Measurements from ENCODE around the gene SLC8A3. TPM values are rescaled to one million over a fixed set of nuclear protein-coding genes. Genes with fewer than 3 reads are reported as not detected.
"Not testable (repeated sequence)": the region's sequence is repeated elsewhere in the genome, so short reads cannot be mapped to it uniquely, and the experiment has no call there.

Gene SLC8A3
- total RNA-seq, 1 experiment from 2014 or later, result not detected

DNA sequence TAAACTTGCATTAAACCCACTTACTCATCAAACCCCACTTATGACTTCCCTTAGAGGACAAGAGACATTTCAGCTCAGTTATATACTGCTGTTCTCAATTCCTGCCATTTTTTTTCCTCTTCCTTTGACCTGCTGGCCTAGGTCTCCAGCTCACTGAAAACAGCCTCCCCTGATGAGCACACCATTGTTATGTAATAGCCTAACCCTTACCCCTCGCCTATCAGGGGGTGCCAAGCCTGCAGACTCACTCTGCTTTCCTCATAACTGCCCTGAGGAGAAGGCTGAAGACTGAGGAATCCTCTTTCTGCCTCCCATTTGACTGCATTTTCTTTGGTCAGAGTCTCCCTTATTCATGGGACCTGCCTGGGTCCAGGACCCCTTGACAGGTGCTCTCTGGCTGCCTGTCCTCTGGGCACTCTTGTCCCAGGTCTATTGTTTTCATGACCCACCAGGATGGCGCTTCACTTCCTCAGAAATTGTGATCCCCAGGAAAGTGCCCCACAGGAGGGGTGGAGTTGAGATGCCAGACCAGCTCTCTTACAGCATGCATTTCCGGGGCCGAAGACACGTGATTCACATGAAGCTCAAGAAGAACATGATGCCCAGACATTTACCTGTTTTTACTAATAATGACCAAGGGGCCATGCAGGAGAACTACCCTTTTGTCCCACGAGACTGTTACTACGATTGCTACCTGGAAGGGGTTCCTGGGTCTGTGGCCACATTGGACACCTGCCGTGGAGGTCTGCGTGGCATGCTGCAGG lies 41.3 kb upstream of the SLC8A3 start:
- H3K36me3 ChIP-seq (ENCODE audit: control insufficient read depth, insufficient read depth, low read length); H3K27me3 ChIP-seq (replicated peaks; ENCODE audit: control insufficient read depth, insufficient read depth, low read length); H3K4me1 ChIP-seq; POLR2A ChIA-PET; CTCF ChIA-PET; H3K4me3 Mint-ChIP-seq (ENCODE audit: unreplicated experiment); H3K36me3 Mint-ChIP-seq (ENCODE audit: insufficient read depth, unreplicated experiment); DNase-seq; H3K9me3 ChIP-seq; H3K4me3 ChIP-seq (ENCODE audit: low read depth, low read length); BruUV-seq (replicated peaks); intact Hi-C loops (cut with micrococcal nuclease; ENCODE audit: unreplicated experiment); H3K4me1 Mint-ChIP-seq (ENCODE audit: low read depth, unreplicated experiment); H3K27ac Mint-ChIP-seq (ENCODE audit: unreplicated experiment): not testable (repeated sequence)
- Mint-ChIP-seq H3K9me3 (ENCODE audit: unreplicated experiment) (peaks cover 11% of the 10 kb centered on the region), H3K27me3 (ENCODE audit: insufficient read depth, unreplicated experiment) (peaks cover 17% of the 10 kb centered on the region)

DNA sequence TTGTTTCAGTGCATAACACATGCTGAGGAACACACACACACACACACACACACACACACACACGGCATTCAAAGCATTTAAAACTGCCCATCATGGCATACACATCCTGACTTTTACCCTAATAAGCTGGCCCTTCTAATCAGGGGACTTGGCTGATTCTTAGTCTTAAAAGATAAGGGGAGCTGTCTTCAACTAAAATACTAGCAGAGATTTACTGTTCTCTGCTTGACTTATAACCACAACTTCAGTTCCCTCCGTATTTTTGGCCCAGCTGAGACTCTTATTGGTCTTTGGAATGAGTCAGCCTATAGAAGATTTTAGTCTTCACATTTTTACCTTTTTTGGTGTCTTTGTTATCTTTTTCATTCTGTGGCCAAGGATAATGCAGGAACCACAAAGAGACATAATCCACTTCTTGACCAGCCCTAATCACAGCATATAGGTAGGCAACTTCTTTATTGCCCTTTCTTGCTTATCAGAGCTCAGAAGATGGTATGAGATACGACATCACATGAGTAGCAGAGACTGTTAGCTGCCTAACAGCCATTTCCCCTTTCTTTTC lies 25.1 kb upstream of the SLC8A3 start:
- BruUV-seq (replicated peaks), result no TSS peak
- H3K36me3 Mint-ChIP-seq (ENCODE audit: insufficient read depth, unreplicated experiment), result no peaks in the 10 kb centered on the region
- ChIA-PET CTCF (no interaction called here), POLR2A (no interaction called here)
- H3K4me1 Mint-ChIP-seq (ENCODE audit: low read depth, unreplicated experiment), result no peaks in the 10 kb centered on the region
- DNase-seq, result no peak
- intact Hi-C loops (cut with micrococcal nuclease; ENCODE audit: unreplicated experiment), result no loop called here
- Histone ChIP-seq H3K4me1 (no peaks in the 10 kb centered on the region), H3K36me3 (ENCODE audit: control insufficient read depth, insufficient read depth, low read length) (no peaks in the 10 kb centered on the region), H3K4me3 (ENCODE audit: low read depth, low read length) (no peak overlapping the region), H3K27me3 (replicated peaks; ENCODE audit: control insufficient read depth, insufficient read depth, low read length) (no peaks in the 10 kb centered on the region; the same call in 1 of the 2 replicates), H3K9me3 (no peaks in the 10 kb centered on the region)
- H3K4me3 Mint-ChIP-seq (ENCODE audit: unreplicated experiment), result no peak overlapping the region
- peaks cover 14% of the 10 kb centered on the region for H3K27me3 Mint-ChIP-seq (ENCODE audit: insufficient read depth, unreplicated experiment)
- no peak overlapping the region for H3K27ac Mint-ChIP-seq (ENCODE audit: unreplicated experiment)
- TF ChIP-seq, protein P1, sequence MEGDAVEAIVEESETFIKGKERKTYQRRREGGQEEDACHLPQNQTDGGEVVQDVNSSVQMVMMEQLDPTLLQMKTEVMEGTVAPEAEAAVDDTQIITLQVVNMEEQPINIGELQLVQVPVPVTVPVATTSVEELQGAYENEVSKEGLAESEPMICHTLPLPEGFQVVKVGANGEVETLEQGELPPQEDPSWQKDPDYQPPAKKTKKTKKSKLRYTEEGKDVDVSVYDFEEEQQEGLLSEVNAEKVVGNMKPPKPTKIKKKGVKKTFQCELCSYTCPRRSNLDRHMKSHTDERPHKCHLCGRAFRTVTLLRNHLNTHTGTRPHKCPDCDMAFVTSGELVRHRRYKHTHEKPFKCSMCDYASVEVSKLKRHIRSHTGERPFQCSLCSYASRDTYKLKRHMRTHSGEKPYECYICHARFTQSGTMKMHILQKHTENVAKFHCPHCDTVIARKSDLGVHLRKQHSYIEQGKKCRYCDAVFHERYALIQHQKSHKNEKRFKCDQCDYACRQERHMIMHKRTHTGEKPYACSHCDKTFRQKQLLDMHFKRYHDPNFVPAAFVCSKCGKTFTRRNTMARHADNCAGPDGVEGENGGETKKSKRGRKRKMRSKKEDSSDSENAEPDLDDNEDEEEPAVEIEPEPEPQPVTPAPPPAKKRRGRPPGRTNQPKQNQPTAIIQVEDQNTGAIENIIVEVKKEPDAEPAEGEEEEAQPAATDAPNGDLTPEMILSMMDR (IDR thresholded peaks at IDR 0.05; ENCODE audit: insufficient read depth in 1 of 2, low read depth in 1 of 2, low read length in 1 of 2, severe bottlenecking in 1 of 2, unreplicated experiment in 1 of 2), result no peak
- H3K9me3 Mint-ChIP-seq (ENCODE audit: unreplicated experiment), result no peaks in the 10 kb centered on the region

DNA sequence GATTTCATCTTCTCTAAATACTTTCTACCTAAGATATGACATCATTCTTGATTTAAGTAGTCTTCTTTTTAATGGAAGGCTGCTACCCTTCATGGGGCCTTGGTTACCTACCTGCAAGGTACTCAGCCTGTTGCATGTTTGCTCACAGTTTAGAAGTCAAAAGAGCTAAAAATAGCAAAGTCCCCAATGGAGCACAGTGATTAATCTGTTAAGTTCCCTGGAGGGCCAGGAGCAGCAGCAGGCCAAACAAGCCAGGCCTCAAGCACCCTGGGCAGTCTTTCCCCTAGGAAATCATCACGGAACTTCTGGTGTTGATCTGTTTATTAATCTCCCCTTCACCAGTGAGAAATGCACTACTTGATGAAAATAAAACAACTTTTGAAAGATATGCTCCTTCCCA lies 24.0 kb upstream of the SLC8A3 start:
- Mint-ChIP-seq H3K27me3 (ENCODE audit: insufficient read depth, unreplicated experiment) (peaks cover 17% of the 10 kb centered on the region), H3K27ac (ENCODE audit: unreplicated experiment) (no peak overlapping the region), H3K4me3 (ENCODE audit: unreplicated experiment) (no peak overlapping the region), H3K4me1 (ENCODE audit: low read depth, unreplicated experiment) (no peaks in the 10 kb centered on the region), H3K9me3 (ENCODE audit: unreplicated experiment) (no peaks in the 10 kb centered on the region), H3K36me3 (ENCODE audit: insufficient read depth, unreplicated experiment) (no peaks in the 10 kb centered on the region)
- ChIA-PET POLR2A (no interaction called here), CTCF (no interaction called here)
- Histone ChIP-seq H3K4me3 (ENCODE audit: low read depth, low read length) (no peak overlapping the region), H3K27me3 (replicated peaks; ENCODE audit: control insufficient read depth, insufficient read depth, low read length) (no peaks in the 10 kb centered on the region; the same call in 1 of the 2 replicates), H3K36me3 (ENCODE audit: control insufficient read depth, insufficient read depth, low read length) (no peaks in the 10 kb centered on the region), H3K4me1 (no peaks in the 10 kb centered on the region), H3K9me3 (no peaks in the 10 kb centered on the region)
- BruUV-seq (replicated peaks), result no TSS peak
- TF ChIP-seq, protein P1 (IDR thresholded peaks at IDR 0.05; ENCODE audit: insufficient read depth in 1 of 2, low read depth in 1 of 2, low read length in 1 of 2, severe bottlenecking in 1 of 2, unreplicated experiment in 1 of 2), result no peak
- intact Hi-C loops (cut with micrococcal nuclease; ENCODE audit: unreplicated experiment), result no loop called here
- no peak for DNase-seq

All from Caco-2 (cell line).